Activated B cell treated with CpG ODN at 0.5 μM for 24 hours (primary cell): ENCODE measurements around the gene ADGRF1. TPM values are rescaled to one million over a fixed set of nuclear protein-coding genes. Genes with fewer than 3 reads are reported as not detected.
"Not testable (repeated sequence)": the region's sequence is repeated elsewhere in the genome, so short reads cannot be mapped to it uniquely, and the experiment has no call there.

Experiments used
- ATAC-seq: fragments of 200-7000 bp; cut with Tn5 transposase; one replicate; pipeline ENCODE4 v1.10.0; 2021; ENCODE audit warnings: low read depth, mild to moderate bottlenecking, moderate library complexity
- CTCF ChIA-PET: fragments of 350-600 bp; sonication (Branson Sonifier 250); formaldehyde crosslinking; loops from one replicate; lab custom pipeline; 2021; ENCODE audit warnings: antibody characterized with exemption; lab: Charles Lee
- POLR2A ChIA-PET: fragments of 350-600 bp; sonication (Branson Sonifier 250); formaldehyde crosslinking; loops from one replicate; lab custom pipeline; 2021; ENCODE audit warnings: antibody characterized with exemption; lab: Charles Lee
- DNase-seq: peaks from one replicate; pipeline ENCODE4 v3.0.0; 2022
- H3K27ac Mint-ChIP-seq: one replicate; pipeline ENCODE4 v1.8.0; 2020; ENCODE audit warnings: mixed read lengths
- H3K27me3 Mint-ChIP-seq: one replicate; pipeline ENCODE4 v1.8.0; 2021; ENCODE audit warnings: mixed read lengths
- H3K36me3 Mint-ChIP-seq: one replicate; pipeline ENCODE4 v1.8.0; 2021; ENCODE audit warnings: low read depth, mixed read lengths
- H3K4me1 Mint-ChIP-seq: one replicate; pipeline ENCODE4 v1.8.0; 2021; ENCODE audit warnings: mixed read lengths
- H3K4me3 Mint-ChIP-seq: one replicate; pipeline ENCODE4 v1.8.0; 2020; ENCODE audit warnings: mild to moderate bottlenecking, mixed read lengths
- H3K9me3 Mint-ChIP-seq: one replicate; pipeline ENCODE4 v1.8.0; 2020; ENCODE audit warnings: mixed read lengths
- intact Hi-C: fragments of 100-400 bp; cut with micrococcal nuclease; formaldehyde crosslinking; loops from one replicate; pipeline ENCODE4 v1.15.1; 2024
- total RNA-seq: library from RNA; stranded (reverse); gene quantifications from 2 replicates; pipeline ENCODE4 v1.2.3, GENCODE V29; 2022
- TF ChIP-seq, protein P1 (sequence below): fragments of 200-600 bp; IDR thresholded peaks from one replicate; pipeline ENCODE4 v1.8.0; 2022; ENCODE audit warnings: antibody characterized with exemption, mild to moderate bottlenecking

The ADGRF1 gene
- not detected in 2 replicates for total RNA-seq

DNA sequence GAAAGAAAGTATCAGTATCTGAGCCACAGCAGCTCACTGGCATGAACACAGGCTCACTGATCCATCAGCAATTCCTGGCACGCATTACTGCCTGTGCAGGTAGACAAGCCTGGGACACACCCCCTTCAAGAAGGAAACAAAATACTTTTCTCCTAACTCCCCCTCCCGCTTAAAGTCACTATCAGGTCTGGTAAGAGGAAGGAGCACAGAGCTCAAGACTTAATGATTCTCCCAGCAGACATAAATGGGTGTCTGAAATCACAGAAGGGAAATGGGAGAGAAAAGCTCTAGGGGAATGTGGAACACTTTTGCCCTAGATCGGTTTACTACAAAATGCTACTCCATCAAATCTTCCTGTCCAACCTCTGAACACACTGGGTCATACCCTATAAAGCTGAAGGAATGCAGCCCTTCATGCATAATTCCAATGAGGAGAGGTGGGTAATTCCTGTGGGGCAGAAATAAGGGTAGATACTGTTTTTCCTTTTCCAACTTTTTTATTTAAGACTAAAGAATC lies at the start of gene ADGRF1:
TSS of gene ADGRF1 (minus strand) at position 58 of the 517 bp plus-strand sequence. CDS start 13,271 bp downstream, outside the sequence.
- no peaks in the 10 kb centered on the region for H3K36me3 Mint-ChIP-seq
- POLR2A ChIA-PET = no interaction called here
- H3K27ac Mint-ChIP-seq = no peak within 1 kb of the TSS
- DNase-seq (no peak), ATAC-seq (no peak)
- CTCF ChIA-PET = interaction anchor here (0.9 kb wide), 1 partner anchor 20 kb away, joined by 3 read pairs; no protein-coding TSS in a partner anchor
- H3K4me3 Mint-ChIP-seq = no peak within 1 kb of the TSS
- no peaks in the 10 kb centered on the region for H3K27me3 Mint-ChIP-seq
- TF ChIP-seq, protein P1, sequence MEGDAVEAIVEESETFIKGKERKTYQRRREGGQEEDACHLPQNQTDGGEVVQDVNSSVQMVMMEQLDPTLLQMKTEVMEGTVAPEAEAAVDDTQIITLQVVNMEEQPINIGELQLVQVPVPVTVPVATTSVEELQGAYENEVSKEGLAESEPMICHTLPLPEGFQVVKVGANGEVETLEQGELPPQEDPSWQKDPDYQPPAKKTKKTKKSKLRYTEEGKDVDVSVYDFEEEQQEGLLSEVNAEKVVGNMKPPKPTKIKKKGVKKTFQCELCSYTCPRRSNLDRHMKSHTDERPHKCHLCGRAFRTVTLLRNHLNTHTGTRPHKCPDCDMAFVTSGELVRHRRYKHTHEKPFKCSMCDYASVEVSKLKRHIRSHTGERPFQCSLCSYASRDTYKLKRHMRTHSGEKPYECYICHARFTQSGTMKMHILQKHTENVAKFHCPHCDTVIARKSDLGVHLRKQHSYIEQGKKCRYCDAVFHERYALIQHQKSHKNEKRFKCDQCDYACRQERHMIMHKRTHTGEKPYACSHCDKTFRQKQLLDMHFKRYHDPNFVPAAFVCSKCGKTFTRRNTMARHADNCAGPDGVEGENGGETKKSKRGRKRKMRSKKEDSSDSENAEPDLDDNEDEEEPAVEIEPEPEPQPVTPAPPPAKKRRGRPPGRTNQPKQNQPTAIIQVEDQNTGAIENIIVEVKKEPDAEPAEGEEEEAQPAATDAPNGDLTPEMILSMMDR = no peak
- intact Hi-C loops = no loop called here
- no peaks in the 10 kb centered on the region for H3K4me1 Mint-ChIP-seq
- no peaks in the 10 kb centered on the region for H3K9me3 Mint-ChIP-seq

DNA sequence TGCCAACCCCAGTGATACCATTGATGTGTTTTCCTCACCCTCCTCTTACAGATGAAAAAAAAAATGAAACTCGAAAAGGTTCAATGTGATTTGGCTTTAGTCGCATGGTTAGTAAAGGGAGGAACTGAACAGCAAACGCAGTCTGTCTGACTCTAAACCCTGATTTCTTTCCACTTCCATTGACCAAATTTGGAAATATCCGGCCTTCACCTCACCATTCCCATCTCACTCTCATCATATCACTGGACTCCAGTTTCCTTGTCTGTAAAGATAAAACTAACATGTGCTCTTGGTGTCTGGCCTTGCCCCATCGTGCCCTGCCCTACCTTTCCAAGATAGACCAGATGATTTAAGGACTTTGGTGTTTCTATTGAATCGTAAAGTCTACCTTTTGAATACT lies 48.7 kb upstream of the ADGRF1 start:
- peaks cover 3% of the 10 kb centered on the region for H3K27me3 Mint-ChIP-seq
- TF ChIP-seq, protein P1 = no peak
- ChIA-PET CTCF (no interaction called here), POLR2A (no interaction called here)
- H3K27ac Mint-ChIP-seq = no peak overlapping the region
- H3K36me3 Mint-ChIP-seq = no peaks in the 10 kb centered on the region
- no peak overlapping the region for H3K4me3 Mint-ChIP-seq
- no peak for ATAC-seq
- DNase-seq = no peak
- intact Hi-C loops = no loop called here
- H3K9me3 Mint-ChIP-seq = no peaks in the 10 kb centered on the region
- no peaks in the 10 kb centered on the region for H3K4me1 Mint-ChIP-seq

DNA sequence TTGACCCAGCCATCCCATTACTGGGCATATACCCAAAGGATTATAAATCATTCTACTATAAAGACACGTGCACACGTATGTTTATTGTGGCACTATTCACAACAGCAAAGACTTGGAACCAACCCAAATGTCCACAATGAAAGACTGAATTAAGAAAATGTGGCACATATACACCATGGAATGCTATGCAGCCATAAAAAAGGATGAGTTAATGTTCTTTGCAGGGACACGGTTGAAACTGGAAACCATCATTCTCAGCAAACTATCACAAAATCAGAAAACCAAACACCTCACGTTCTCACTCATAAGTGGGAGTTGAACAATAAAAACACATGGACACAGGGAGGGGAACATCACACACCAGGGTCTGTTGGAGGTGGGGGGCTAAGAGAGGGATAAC lies 47.3 kb upstream of the ADGRF1 start:
- DNase-seq, H3K9me3 Mint-ChIP-seq, H3K27ac Mint-ChIP-seq, H3K4me3 Mint-ChIP-seq, CTCF ChIA-PET, POLR2A ChIA-PET, H3K36me3 Mint-ChIP-seq, intact Hi-C loops, H3K4me1 Mint-ChIP-seq, ATAC-seq, H3K27me3 Mint-ChIP-seq: not testable (repeated sequence)

- ChIA-PET POLR2A (no interaction called here), CTCF (no interaction called here)
- ATAC-seq = no peak
- Mint-ChIP-seq H3K4me1 (no peaks in the 10 kb centered on the region), H3K27ac (no peak overlapping the region), H3K36me3 (no peaks in the 10 kb centered on the region), H3K9me3 (no peaks in the 10 kb centered on the region), H3K4me3 (no peak overlapping the region), H3K27me3 (peaks cover 10% of the 10 kb centered on the region)
- no peak for DNase-seq
- TF ChIP-seq, protein P1 = no peak
- intact Hi-C loops = no loop called here
These were observed 44.1 kb upstream of the ADGRF1 start for GRCh38 chr6:47086051-47086770.

- CTCF ChIA-PET = interaction anchor here (1.1 kb wide), 1 partner anchor 13 kb away, joined by 3 read pairs; no protein-coding TSS in a partner anchor
- Mint-ChIP-seq H3K4me3 (no peak overlapping the region), H3K9me3 (no peaks in the 10 kb centered on the region), H3K4me1 (no peaks in the 10 kb centered on the region), H3K36me3 (no peaks in the 10 kb centered on the region), H3K27ac (no peak overlapping the region), H3K27me3 (peaks cover 10% of the 10 kb centered on the region)
- POLR2A ChIA-PET = no interaction called here
- TF ChIP-seq, protein P1 = no peak
- ATAC-seq (no peak), DNase-seq (no peak)
- intact Hi-C loops = no loop called here
These were observed 42.5 kb upstream of the ADGRF1 start for GRCh38 chr6:47084610-47085009.
